NCI-H345 (cell line): ENCODE results near the gene SLC44A3.
"Not testable (repeated sequence)": the region's sequence is repeated elsewhere in the genome, so short reads cannot be mapped to it uniquely, and the experiment has no call there.

Source experiments
- DNase-seq: peaks from one replicate; lab custom pipeline; 2025; lab: John Stamatoyannopoulos, UW

SLC44A3 gene

GRCh38 chr1:94836891-94837290, 16.7 kb downstream of the SLC44A3 start:
- DNase-seq = no peak

- DNase-seq = not testable (repeated sequence)
These were observed 20.2 kb downstream of the SLC44A3 start for GRCh38 chr1:94840381-94840780.

GRCh38 chr1:94840808-94841207, 20.7 kb downstream of the SLC44A3 start:
- DNase-seq = no peak

- DNase-seq = no peak
These were observed 23.3 kb downstream of the SLC44A3 start for GRCh38 chr1:94843430-94843829.

- no peak for DNase-seq
These were observed 23.7 kb downstream of the SLC44A3 start for GRCh38 chr1:94843846-94844245.

- no peak for DNase-seq
These were observed 26.2 kb downstream of the SLC44A3 start for GRCh38 chr1:94846308-94846707.

GRCh38 chr1:94851571-94851970, 31.4 kb downstream of the SLC44A3 start:
- no peak for DNase-seq

GRCh38 chr1:94852788-94853187, 32.6 kb downstream of the SLC44A3 start:
- DNase-seq = no peak

GRCh38 chr1:94854458-94855306, 34.5 kb downstream of the SLC44A3 start:
- DNase-seq = peak; percentile 91

- no peak for DNase-seq
These were observed 35.1 kb downstream of the SLC44A3 start for GRCh38 chr1:94855307-94855700.

GRCh38 chr1:94856004-94856403, 35.8 kb downstream of the SLC44A3 start:
- no peak for DNase-seq

- no peak for DNase-seq
These were observed 36.7 kb downstream of the SLC44A3 start for GRCh38 chr1:94856868-94857267.

GRCh38 chr1:94858276-94858675, 38.1 kb downstream of the SLC44A3 start:
- no peak for DNase-seq

- DNase-seq = no peak
These were observed 39.0 kb downstream of the SLC44A3 start for GRCh38 chr1:94859174-94859573.

GRCh38 chr1:94862718-94863117, 42.6 kb downstream of the SLC44A3 start:
- no peak for DNase-seq

GRCh38 chr1:94863297-94863911, 43.2 kb downstream of the SLC44A3 start:
- DNase-seq = no peak

GRCh38 chr1:94863919-94864318, 43.8 kb downstream of the SLC44A3 start:
- no peak for DNase-seq

GRCh38 chr1:94864821-94865220, 44.7 kb downstream of the SLC44A3 start:
- DNase-seq = no peak

GRCh38 chr1:94865360-94865759, 45.2 kb downstream of the SLC44A3 start:
- DNase-seq = no peak

GRCh38 chr1:94866164-94866807, 46.1 kb downstream of the SLC44A3 start:
- peak; percentile 15 for DNase-seq

GRCh38 chr1:94871031-94871430, 50.9 kb downstream of the SLC44A3 start:
- no peak for DNase-seq

- DNase-seq = no peak
These were observed 52.8 kb downstream of the SLC44A3 start for GRCh38 chr1:94872771-94873495.
